HG02981 (cell line): ENCODE data around the gene ALDOA.
"Not testable (repeated sequence)": the region's sequence is repeated elsewhere in the genome, so short reads cannot be mapped to it uniquely, and the experiment has no call there.

Experiments
- ATAC-seq: cut with Tn5 transposase; IDR thresholded peaks from one replicate; pipeline ENCODE4 v1.9.1; 2021; ENCODE audit warnings: mild to moderate bottlenecking, moderate library complexity; ENCODE audit not compliant: unreplicated experiment

ALDOA gene

GRCh38 chr16:30114411-30114810 is 48.9 kb downstream of the ALDOA start:
- no peak for ATAC-seq

GRCh38 chr16:30114833-30115232 is 49.3 kb downstream of the ALDOA start:
- ATAC-seq, result not testable (repeated sequence)

- no peak for ATAC-seq
Measured at GRCh38 chr16:30115238-30115637, 49.7 kb downstream of the ALDOA start.

- ATAC-seq, result no peak
Measured at GRCh38 chr16:30116291-30117207, 51.0 kb downstream of the ALDOA start.

- no peak for ATAC-seq
Measured at GRCh38 chr16:30117768-30118167, 52.2 kb downstream of the ALDOA start.

- no peak for ATAC-seq
Measured at GRCh38 chr16:30119428-30119827, 53.9 kb downstream of the ALDOA start.
